ENCODE measurements around the gene CPAMD8. TPM values are rescaled to one million over a fixed set of nuclear protein-coding genes. Genes with fewer than 3 reads are reported as not detected.

Gene CPAMD8
- total and polyA plus RNA-seq, 2 experiments from 2014 or later = 7.9 to 17.6 TPM

DNA sequence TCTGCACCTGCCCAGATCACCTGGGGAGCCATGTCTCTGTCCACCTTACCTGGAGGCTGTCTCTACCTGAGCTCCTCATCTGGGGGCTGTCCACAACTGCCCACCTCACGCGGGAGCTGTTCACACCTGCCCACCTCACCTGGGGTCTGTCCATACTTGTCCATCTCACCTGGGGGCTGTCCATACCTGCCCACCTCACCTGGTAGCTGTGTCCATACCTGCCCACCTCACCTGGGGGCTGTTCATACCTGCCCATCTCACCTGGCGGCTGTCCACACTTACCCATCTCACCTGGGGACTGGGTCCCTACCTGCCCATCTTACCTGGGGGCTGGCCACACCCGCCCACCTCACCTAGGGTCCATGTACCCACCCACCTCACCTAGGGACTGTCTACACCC, 10.0 kb upstream of the CPAMD8 start:
- Histone ChIP-seq H4K20me1 (ENCODE audit: insufficient read depth, poor library complexity, severe bottlenecking) (no peaks in the 10 kb centered on the region), H3K9me3 (ENCODE audit: low read depth) (no peaks in the 10 kb centered on the region), H3K4me3 (no peak overlapping the region), H3K4me1 (ENCODE audit: insufficient read depth) (no peaks in the 10 kb centered on the region), H3K4me2 (no peak overlapping the region), H3K27me3 (no peaks in the 10 kb centered on the region), H2AFZ (no peak overlapping the region), H3K36me3 (replicated peaks; ENCODE audit: insufficient read depth, low read depth) (no peaks in the 10 kb centered on the region), H3K79me2 (no peaks in the 10 kb centered on the region), H3K27ac (no peak overlapping the region), H3K9me2 (replicated peaks; ENCODE audit: insufficient read depth) (no peaks in the 10 kb centered on the region)
- no peak for TF ChIP-seq EZH2 (IDR thresholded peaks at IDR 0.05; ENCODE audit: borderline replicate concordance)
- TF ChIP-seq, protein P1, sequence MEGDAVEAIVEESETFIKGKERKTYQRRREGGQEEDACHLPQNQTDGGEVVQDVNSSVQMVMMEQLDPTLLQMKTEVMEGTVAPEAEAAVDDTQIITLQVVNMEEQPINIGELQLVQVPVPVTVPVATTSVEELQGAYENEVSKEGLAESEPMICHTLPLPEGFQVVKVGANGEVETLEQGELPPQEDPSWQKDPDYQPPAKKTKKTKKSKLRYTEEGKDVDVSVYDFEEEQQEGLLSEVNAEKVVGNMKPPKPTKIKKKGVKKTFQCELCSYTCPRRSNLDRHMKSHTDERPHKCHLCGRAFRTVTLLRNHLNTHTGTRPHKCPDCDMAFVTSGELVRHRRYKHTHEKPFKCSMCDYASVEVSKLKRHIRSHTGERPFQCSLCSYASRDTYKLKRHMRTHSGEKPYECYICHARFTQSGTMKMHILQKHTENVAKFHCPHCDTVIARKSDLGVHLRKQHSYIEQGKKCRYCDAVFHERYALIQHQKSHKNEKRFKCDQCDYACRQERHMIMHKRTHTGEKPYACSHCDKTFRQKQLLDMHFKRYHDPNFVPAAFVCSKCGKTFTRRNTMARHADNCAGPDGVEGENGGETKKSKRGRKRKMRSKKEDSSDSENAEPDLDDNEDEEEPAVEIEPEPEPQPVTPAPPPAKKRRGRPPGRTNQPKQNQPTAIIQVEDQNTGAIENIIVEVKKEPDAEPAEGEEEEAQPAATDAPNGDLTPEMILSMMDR (IDR thresholded peaks at IDR 0.05; ENCODE audit: poor library complexity) = no peak
- TF ChIP-seq EZH2phosphoT487 (IDR thresholded peaks at IDR 0.05; ENCODE audit: low read depth, severe bottlenecking, unreplicated experiment) = no peak
- WGBS (ENCODE audit: low lambda C conversion rate, missing lambda C conversion rate) = 90% methylated on average over 3 of the region's 4 CpGs
- DNase-seq (ENCODE audit: low spot score) = no peak

DNA sequence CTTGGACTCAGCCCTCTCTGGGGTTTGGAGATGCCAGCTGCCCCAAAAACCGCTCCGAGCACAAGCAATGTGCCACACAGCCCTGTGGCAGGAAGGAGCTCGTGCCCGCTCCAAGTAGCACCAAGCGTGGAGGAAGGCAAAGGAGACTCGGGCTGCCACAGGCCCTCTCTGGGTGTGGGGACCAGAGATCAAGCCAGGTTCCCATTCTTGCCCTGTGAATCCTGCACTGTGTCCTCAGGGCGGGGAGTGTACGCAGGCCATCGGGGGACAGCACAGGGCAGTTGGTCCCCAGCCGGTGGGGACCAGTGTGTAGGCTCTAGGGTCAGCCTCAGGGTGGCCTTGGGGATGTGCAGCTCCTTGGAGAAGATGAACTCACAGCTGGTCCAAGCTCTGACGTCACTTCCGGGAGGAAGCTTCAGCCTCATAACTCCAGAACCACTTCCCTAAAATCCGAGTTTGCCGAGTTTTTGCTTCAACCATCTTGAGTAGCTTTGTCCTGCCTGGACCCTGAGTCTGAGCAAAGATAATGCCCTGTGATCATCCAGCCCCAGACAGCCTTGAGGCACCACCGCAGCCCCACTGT, 9.3 kb upstream of the CPAMD8 start:
- Histone ChIP-seq H3K4me2 (no peak overlapping the region), H3K4me1 (ENCODE audit: insufficient read depth) (no peaks in the 10 kb centered on the region), H3K9me3 (ENCODE audit: low read depth) (no peaks in the 10 kb centered on the region), H3K4me3 (no peak overlapping the region), H3K27me3 (no peaks in the 10 kb centered on the region), H3K36me3 (replicated peaks; ENCODE audit: insufficient read depth, low read depth) (no peaks in the 10 kb centered on the region), H3K9me2 (replicated peaks; ENCODE audit: insufficient read depth) (no peaks in the 10 kb centered on the region), H4K20me1 (ENCODE audit: insufficient read depth, poor library complexity, severe bottlenecking) (no peaks in the 10 kb centered on the region), H2AFZ (no peak overlapping the region), H3K79me2 (no peaks in the 10 kb centered on the region), H3K27ac (no peak overlapping the region)
- no peak for TF ChIP-seq EZH2phosphoT487 (IDR thresholded peaks at IDR 0.05; ENCODE audit: low read depth, severe bottlenecking, unreplicated experiment)
- TF ChIP-seq, protein P1 (IDR thresholded peaks at IDR 0.05; ENCODE audit: poor library complexity) = no peak
- 90% methylated on average over 15 of the region's 15 CpGs for WGBS (ENCODE audit: low lambda C conversion rate, missing lambda C conversion rate)
- no peak for DNase-seq (ENCODE audit: low spot score)

DNA sequence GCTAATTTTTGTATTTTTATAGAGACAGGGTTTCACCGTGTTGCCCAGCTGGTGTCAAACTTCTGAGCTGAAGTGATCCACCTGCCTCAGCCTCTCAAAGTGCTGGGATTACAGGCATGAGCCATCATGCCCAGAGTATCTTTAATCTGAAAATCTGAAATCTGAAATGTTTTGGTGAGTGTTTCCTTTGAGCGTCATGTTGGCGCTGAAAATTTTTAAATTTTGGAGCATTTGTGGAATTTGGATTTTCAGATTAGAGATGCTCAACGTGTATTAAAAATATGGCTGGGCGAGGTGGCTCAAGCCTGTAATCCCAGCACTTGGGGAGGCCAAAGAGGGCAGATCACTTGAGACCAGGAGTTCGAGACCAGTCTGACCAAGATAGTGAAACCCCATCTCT, 5.1 kb upstream of the CPAMD8 start:
- Histone ChIP-seq H3K9me2 (replicated peaks; ENCODE audit: insufficient read depth) (no peaks in the 10 kb centered on the region), H3K4me2 (no peak overlapping the region), H3K4me3 (no peak overlapping the region), H3K79me2 (no peaks in the 10 kb centered on the region), H3K4me1 (ENCODE audit: insufficient read depth) (peaks cover 4% of the 10 kb centered on the region), H3K36me3 (replicated peaks; ENCODE audit: insufficient read depth, low read depth) (no peaks in the 10 kb centered on the region), H3K27me3 (no peaks in the 10 kb centered on the region), H2AFZ (no peak overlapping the region), H3K9me3 (ENCODE audit: low read depth) (no peaks in the 10 kb centered on the region), H4K20me1 (ENCODE audit: insufficient read depth, poor library complexity, severe bottlenecking) (no peaks in the 10 kb centered on the region), H3K27ac (no peak overlapping the region)
- 93% methylated on average over 6 of the region's 6 CpGs for WGBS (ENCODE audit: low lambda C conversion rate, missing lambda C conversion rate)
- no peak for DNase-seq (ENCODE audit: low spot score)
- TF ChIP-seq EZH2phosphoT487 (IDR thresholded peaks at IDR 0.05; ENCODE audit: low read depth, severe bottlenecking, unreplicated experiment) (no peak), EZH2 (IDR thresholded peaks at IDR 0.05; ENCODE audit: borderline replicate concordance) (no peak)
- TF ChIP-seq, protein P1 (IDR thresholded peaks at IDR 0.05; ENCODE audit: poor library complexity) = no peak
